CD4-positive, alpha-beta T cell treated with Interleukin-6 at 100 ng/mL for 8 hours (primary cell): ENCODE measurements around the gene ATIC.

ENCODE experiments used
- DNase-seq: peaks from one replicate; pipeline ENCODE4 v3.0.0-alpha.2; 2020; ENCODE audit warnings: mixed read lengths, low spot score

The ATIC gene

GRCh38 chr2:215399067-215399716, 87.3 kb downstream of the ATIC start:
- no peak for DNase-seq
